MCF 10A (cell line): ENCODE results near the gene KIRREL3. TPM values are rescaled to one million over a fixed set of nuclear protein-coding genes. Genes with fewer than 3 reads are reported as not detected.

Source experiments
- BruUV-seq: library from RNA; stranded (reverse); fragments of 400-500 nt; replicated peaks from 2 replicates; lab custom pipeline; 2021; lab: Mats Ljungman, UMichigan
- CTCF ChIA-PET: fragments of 300-600 bp; sonication (Branson Sonifier 250); formaldehyde crosslinking; extraction: SDS; loops from one replicate; lab custom pipeline; 2021; ENCODE audit warnings: antibody characterized with exemption, inconsistent platforms; lab: Yijun Ruan, JAX
- POLR2A ChIA-PET: fragments of 300-600, 350-650 bp; sonication (Branson Sonifier 250); formaldehyde crosslinking; extraction: SDS; loops from one replicate; lab custom pipeline; 2020; ENCODE audit warnings: antibody characterized with exemption, inconsistent platforms; lab: Yijun Ruan, JAX
- DNase-seq: peaks from one replicate; pipeline ENCODE4 v3.0.0-alpha.2; 2018; ENCODE audit not compliant: unreplicated experiment
- H3K27ac Mint-ChIP-seq: one replicate; pipeline ENCODE4 v1.8.0; 2022; ENCODE audit warnings: mild to moderate bottlenecking, low read depth, mixed read lengths; ENCODE audit not compliant: unreplicated experiment
- H3K27me3 Mint-ChIP-seq: one replicate; pipeline ENCODE4 v1.8.0; 2022; ENCODE audit warnings: mixed read lengths; ENCODE audit not compliant: insufficient read depth, unreplicated experiment
- H3K36me3 Mint-ChIP-seq: one replicate; pipeline ENCODE4 v1.8.0; 2022; ENCODE audit warnings: mild to moderate bottlenecking, moderate library complexity, mixed read lengths; ENCODE audit not compliant: insufficient read depth, unreplicated experiment
- H3K4me1 Mint-ChIP-seq: one replicate; pipeline ENCODE4 v1.8.0; 2022; ENCODE audit warnings: mixed read lengths; ENCODE audit not compliant: insufficient read depth, unreplicated experiment
- H3K4me3 Mint-ChIP-seq: one replicate; pipeline ENCODE4 v1.8.0; 2022; ENCODE audit warnings: mild to moderate bottlenecking, moderate library complexity, mixed read lengths; ENCODE audit not compliant: unreplicated experiment
- H3K9me3 Mint-ChIP-seq: one replicate; pipeline ENCODE4 v1.8.0; 2022; ENCODE audit warnings: mixed read lengths; ENCODE audit not compliant: unreplicated experiment
- intact Hi-C: fragments of 100-400 bp; cut with micrococcal nuclease; formaldehyde crosslinking; loops from 2 replicates; pipeline ENCODE4 v1.14.1; 2022
- total RNA-seq: library from RNA; stranded (reverse); gene quantifications from 2 replicates; pipeline ENCODE4 v1.2.3, GENCODE V29; 2022
- TF ChIP-seq, protein P1 (sequence below): fragments of 200-600 bp; IDR thresholded peaks from one replicate; pipeline ENCODE4 v1.8.0; 2022; ENCODE audit warnings: antibody characterized with exemption, mild to moderate bottlenecking; ENCODE audit not compliant: unreplicated experiment

The KIRREL3 gene
- total RNA-seq, 1 experiment from 2014 or later, result not detected

DNA sequence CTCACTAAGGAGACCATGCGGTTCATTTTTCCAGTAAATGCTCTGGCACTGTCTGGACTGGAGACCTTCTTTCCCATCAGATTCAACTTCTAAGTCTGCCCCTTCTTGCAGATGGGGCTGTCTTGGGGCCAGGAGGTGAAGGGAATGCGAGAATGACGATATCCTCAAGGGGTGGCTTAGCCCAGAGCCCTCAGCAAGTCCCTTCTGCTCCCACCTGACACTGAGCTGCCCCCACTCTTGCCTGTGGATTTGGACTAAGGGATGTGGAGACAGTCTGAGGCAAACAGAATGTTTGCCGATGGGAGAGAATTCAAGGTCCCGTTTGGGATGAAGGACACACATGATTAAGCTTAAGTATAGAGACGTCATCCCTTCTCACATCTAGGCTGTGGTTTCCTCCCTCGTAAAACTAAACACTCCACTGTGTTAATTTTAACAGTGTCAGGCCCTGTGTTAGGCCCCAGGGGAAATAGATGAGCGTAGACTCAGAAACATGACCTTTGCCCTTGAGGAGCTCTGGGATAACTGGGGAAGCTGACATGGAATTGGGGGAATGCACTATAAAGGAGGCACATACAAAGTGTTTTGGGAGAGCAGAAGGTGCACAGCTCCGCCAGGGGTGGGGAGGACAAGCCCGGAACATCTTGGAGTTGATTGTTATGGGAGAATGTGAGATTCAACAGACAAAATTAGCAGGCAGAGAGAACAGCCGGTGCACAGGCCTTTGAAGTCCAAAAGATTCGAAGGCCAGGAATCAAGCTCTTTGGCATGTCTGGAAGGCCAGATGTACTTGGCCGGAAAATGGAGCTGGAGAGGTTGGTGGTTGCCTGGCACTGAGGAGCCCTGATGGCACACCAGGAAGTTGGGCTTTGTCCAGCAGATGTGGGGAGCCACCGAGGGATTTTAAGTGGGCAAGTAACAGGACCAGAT lies 573.5 kb downstream of the KIRREL3 start:
- no peak overlapping the region for H3K4me3 Mint-ChIP-seq
- no peak overlapping the region for H3K27ac Mint-ChIP-seq

DNA sequence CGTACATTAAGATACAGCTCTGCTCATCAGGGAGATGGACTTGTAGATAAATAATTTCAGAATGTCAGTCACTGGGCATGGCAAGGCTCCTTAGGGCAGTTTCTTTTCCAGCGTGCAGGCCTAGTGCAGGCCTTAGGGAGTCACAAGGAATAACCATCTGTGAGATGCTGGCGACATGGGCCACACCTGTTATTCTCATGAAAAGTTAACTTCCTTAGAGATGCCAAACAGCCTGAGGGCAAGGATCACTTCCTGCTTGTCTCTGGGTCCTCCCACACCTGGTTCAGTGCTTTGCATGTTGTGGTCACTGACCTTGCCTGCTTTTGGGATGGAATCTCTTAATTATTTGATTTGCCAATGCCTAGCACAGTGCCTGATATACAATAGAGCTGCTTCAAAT lies 574.5 kb downstream of the KIRREL3 start:
- H3K27me3 Mint-ChIP-seq, result no peaks in the 10 kb centered on the region
- no TSS peak for BruUV-seq

More for the DNA sequence above, 573.5 kb downstream of the KIRREL3 start:
- no peaks in the 10 kb centered on the region for H3K9me3 Mint-ChIP-seq
- no peaks in the 10 kb centered on the region for H3K27me3 Mint-ChIP-seq
- no peak for DNase-seq
- BruUV-seq, result no TSS peak
- H3K36me3 Mint-ChIP-seq, result no peaks in the 10 kb centered on the region
- POLR2A ChIA-PET, result interaction anchor here (0.6 kb wide), 1 partner anchor 24 kb away, joined by 3 read pairs; no protein-coding TSS in a partner anchor
- peaks cover 11% of the 10 kb centered on the region for H3K4me1 Mint-ChIP-seq
- TF ChIP-seq, protein P1, sequence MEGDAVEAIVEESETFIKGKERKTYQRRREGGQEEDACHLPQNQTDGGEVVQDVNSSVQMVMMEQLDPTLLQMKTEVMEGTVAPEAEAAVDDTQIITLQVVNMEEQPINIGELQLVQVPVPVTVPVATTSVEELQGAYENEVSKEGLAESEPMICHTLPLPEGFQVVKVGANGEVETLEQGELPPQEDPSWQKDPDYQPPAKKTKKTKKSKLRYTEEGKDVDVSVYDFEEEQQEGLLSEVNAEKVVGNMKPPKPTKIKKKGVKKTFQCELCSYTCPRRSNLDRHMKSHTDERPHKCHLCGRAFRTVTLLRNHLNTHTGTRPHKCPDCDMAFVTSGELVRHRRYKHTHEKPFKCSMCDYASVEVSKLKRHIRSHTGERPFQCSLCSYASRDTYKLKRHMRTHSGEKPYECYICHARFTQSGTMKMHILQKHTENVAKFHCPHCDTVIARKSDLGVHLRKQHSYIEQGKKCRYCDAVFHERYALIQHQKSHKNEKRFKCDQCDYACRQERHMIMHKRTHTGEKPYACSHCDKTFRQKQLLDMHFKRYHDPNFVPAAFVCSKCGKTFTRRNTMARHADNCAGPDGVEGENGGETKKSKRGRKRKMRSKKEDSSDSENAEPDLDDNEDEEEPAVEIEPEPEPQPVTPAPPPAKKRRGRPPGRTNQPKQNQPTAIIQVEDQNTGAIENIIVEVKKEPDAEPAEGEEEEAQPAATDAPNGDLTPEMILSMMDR, result no peak
- intact Hi-C loops, result no loop called here
- CTCF ChIA-PET, result interaction anchor here (0.6 to 1.5 kb wide), 3 partner anchors 20 to 53 kb away, joined by 3 to 7 read pairs (median 3); no protein-coding TSS in a partner anchor

DNA sequence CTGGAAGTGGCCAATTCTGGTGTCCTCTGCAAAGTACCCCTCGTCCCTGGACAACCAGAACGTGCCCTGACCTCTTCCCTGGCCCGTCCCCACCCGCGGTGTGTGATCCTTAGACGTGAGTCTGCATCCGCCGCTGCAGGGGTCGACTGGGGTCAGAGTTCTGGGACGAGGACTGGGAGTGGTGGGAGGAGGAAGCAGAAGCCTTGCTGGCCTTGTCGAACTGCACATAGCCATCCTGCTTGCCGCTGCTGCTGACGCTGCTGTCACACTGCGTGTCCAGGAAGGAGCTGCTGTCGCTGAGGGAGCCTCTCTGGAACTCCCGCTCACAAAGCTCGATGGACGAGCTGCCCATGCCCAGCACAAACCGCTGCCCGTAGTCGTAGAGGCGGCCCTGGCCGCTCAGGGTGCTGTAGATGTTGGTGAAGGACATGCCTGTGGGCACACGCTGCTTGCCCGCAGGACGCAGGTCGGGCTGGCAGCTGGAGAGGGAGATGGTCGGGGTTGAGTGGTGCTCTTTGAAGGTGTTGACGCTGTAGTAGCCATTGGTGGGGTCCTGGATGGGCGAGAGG lies 576.0 kb downstream of the KIRREL3 start:
- TF ChIP-seq, protein P1, result no peak
- intact Hi-C loops, result no loop called here
- no peak for DNase-seq
- ChIA-PET POLR2A (no interaction called here), CTCF (no interaction called here)
- no peak overlapping the region for H3K4me3 Mint-ChIP-seq
- H3K27me3 Mint-ChIP-seq, result no peaks in the 10 kb centered on the region
- BruUV-seq, result no TSS peak
- H3K36me3 Mint-ChIP-seq, result no peaks in the 10 kb centered on the region
- no peaks in the 10 kb centered on the region for H3K9me3 Mint-ChIP-seq
- H3K4me1 Mint-ChIP-seq, result no peaks in the 10 kb centered on the region
- no peak overlapping the region for H3K27ac Mint-ChIP-seq

More for the DNA sequence above, 574.5 kb downstream of the KIRREL3 start:
- intact Hi-C loops, result no loop called here
- H3K4me3 Mint-ChIP-seq, result no peak overlapping the region
- H3K36me3 Mint-ChIP-seq, result no peaks in the 10 kb centered on the region
- no peaks in the 10 kb centered on the region for H3K9me3 Mint-ChIP-seq
- ChIA-PET CTCF (interaction anchor here (0.7 kb wide), 1 partner anchor 8 kb away, joined by 3 read pairs; no protein-coding TSS in a partner anchor), POLR2A (no interaction called here)
- TF ChIP-seq, protein P1, result no peak
- no peak overlapping the region for H3K27ac Mint-ChIP-seq
- H3K4me1 Mint-ChIP-seq, result peaks cover 2% of the 10 kb centered on the region
- DNase-seq, result peak; percentile 29

DNA sequence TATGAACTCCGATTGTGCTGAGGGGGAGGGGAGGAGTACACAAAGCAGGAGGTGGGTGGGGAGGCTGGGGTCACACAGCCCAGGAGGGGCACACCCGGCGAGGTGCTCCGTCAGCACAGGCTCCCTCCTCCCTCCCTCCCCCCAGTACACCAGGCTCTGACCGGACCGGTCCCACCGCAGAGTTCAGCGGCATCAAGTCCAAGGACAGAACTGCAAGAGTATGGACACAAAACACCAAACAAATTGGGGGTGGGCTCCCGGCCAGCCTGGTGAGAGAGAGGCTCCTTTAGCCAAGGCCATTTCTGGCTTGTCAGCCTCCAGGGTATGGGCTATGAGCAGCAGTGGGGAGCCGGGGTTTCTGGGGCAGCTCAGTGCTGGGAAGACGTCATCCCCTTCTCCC lies 576.8 kb downstream of the KIRREL3 start:
- no peaks in the 10 kb centered on the region for H3K9me3 Mint-ChIP-seq
- ChIA-PET POLR2A (no interaction called here), CTCF (interaction anchor here (1.1 kb wide), 1 partner anchor 57 kb away, joined by 3 read pairs; no protein-coding TSS in a partner anchor)
- H3K36me3 Mint-ChIP-seq, result peaks cover under 1% of the 10 kb centered on the region
- H3K27me3 Mint-ChIP-seq, result no peaks in the 10 kb centered on the region
- DNase-seq, result no peak
- no peak overlapping the region for H3K27ac Mint-ChIP-seq
- H3K4me1 Mint-ChIP-seq, result no peaks in the 10 kb centered on the region
- intact Hi-C loops, result no loop called here
- BruUV-seq, result no TSS peak
- TF ChIP-seq, protein P1, result no peak
- no peak overlapping the region for H3K4me3 Mint-ChIP-seq
